ENCODE data around the gene C5orf58.
A peak's percentile ranks its signal among the peaks of the same experiment; 100 is the strongest.
"Not testable (repeated sequence)": the region's sequence is repeated elsewhere in the genome, so short reads cannot be mapped to it uniquely, and the experiment has no call there.

C5orf58 gene

GRCh38 chr5:170223906-170224305 is 8.9 kb upstream of the C5orf58 start:
- no peak for DNase-seq (ENCODE audit: low read depth)

GRCh38 chr5:170225326-170226128 is 7.3 kb upstream of the C5orf58 start:
- peak; percentile 66 for DNase-seq (ENCODE audit: low read depth)

DNA sequence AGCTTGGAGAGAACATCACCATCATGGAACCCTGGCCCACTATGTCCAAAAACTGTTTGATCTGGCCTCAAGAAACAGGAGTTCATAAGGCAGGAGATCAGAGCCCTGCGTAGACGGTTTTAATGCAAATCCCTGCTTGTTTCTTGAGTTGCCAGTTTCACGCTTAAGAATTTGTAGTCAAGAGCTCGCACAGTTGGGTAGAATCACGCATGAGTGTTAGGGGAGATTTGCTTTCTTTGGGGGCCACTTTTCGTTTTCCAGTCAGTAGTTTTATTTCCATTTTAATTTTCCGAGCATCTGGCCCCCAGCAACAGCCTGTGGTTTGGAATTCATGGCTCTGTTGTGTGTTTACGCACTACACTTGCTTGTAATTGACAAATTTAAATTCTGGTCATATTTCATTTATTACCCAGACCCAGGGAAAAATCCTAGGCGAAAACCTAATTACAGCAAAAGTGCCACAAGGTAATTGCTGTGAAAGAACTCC is 6.6 kb upstream of the C5orf58 start:
- no peak for DNase-seq (ENCODE audit: low read depth)

GRCh38 chr5:170226661-170227060 is 6.1 kb upstream of the C5orf58 start:
- DNase-seq (ENCODE audit: low read depth): no peak

GRCh38 chr5:170228762-170229435 is 3.9 kb upstream of the C5orf58 start:
- DNase-seq (ENCODE audit: low read depth): no peak

DNA sequence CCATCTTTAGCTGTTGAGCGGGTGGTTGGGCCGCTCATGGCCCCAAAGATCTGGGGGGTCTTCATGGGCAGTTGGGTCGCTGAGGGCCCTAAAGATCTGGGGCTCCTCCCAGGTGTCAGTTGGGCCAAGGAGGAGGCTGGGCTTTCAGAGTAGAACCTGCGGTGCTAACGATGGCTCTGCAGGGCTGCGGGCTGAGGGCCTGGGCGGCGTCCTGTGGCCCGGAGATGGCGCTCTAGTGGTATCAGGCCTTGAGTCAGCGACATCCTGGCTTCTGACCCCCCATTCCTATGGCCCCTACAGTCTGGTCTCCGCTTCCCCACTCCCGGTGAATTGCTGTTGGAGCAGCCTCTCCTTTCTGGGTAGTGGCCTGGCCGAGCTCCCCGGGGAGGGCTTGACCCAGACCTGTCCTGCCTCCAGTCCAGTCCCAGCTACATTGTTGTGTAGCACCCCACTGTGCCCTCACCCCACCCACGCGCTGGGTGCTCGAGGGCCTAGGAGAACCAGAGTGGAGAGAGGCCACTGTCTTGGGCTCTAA is 640 bp downstream of the C5orf58 start:
- DNase-seq (ENCODE audit: low read depth): no peak

DNA sequence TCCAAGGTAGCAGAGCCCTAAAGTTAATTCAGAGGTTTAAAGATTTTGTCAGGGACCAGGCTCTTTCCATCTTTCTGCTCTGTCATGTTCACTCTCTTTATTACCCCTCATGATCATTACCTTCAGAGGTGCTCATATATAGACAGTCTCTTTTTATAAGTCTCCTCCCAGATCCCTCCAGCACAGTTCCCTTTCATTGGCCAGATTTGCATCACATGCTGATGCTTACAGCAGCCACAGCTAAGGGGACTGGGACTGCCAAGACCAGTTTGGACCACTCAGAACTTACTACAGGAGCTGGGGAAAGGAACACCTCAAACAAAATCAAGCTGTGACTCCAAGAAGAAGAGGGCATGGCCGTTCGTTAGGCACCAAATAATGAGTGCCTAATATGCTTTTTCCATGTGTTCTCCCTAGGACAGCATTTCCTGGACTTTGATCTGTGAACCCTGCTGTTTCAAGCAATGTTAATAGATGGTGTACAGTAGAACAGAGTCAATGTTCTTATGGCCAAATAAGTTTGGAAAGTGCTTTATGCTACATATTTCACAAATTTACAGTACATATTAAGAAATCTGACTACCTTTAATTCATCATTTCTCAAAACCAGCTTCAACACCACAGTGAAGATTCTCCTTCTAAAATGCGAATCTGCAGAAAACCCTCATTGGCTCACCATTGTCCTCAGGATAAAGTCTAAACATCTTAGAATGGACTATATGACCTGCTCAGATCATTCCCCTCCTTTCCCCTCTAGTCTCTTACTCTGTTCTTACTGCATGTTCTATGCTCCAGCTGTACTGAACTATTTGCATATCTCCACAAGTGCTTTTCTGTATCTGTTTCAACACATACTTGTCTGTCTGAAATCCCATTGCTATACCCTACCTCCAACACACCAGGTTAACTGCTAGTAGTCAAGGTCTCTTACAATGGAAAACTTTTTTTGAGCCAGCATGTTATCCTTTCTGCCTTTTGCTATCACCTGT is 3.4 kb downstream of the C5orf58 start:
- no peak for DNase-seq (ENCODE audit: low read depth)

DNA sequence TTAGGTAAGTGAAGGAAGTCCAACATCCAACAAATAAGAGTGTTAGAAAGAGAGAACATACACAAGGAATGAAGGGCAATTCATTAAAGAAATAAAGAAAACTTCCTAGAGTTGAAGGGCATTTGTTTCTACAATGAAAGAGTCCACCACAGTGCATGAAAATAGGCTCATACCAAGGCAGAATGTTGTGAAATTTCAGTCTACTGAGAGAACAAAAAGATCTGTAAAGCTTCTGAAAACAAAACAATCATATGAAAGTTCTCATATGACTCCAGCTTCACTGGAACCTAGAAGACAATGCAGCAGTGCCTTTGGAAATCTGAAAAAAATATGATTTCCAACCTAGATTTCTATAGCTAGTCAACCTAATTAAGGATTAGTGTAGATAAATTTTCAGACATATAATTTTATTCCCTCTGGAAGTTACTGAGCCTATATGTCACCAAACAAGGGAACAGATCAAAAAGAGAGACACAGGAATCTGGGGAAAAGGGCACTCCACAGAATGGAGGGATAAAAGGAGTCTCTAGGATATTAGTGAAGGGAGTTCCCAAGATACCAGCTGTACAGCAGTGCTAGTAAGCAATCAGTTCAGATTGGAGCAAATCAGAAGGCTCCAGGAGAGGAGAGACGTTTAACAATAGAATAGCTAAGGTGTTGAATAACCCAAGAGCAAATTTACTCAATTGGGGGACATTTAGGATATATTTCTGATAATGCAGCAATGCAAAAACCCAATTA is 5.8 kb downstream of the C5orf58 start:
- no peak for DNase-seq (ENCODE audit: low read depth)

GRCh38 chr5:170245436-170245835 is 12.7 kb downstream of the C5orf58 start:
- DNase-seq (ENCODE audit: low read depth): not testable (repeated sequence)

DNA sequence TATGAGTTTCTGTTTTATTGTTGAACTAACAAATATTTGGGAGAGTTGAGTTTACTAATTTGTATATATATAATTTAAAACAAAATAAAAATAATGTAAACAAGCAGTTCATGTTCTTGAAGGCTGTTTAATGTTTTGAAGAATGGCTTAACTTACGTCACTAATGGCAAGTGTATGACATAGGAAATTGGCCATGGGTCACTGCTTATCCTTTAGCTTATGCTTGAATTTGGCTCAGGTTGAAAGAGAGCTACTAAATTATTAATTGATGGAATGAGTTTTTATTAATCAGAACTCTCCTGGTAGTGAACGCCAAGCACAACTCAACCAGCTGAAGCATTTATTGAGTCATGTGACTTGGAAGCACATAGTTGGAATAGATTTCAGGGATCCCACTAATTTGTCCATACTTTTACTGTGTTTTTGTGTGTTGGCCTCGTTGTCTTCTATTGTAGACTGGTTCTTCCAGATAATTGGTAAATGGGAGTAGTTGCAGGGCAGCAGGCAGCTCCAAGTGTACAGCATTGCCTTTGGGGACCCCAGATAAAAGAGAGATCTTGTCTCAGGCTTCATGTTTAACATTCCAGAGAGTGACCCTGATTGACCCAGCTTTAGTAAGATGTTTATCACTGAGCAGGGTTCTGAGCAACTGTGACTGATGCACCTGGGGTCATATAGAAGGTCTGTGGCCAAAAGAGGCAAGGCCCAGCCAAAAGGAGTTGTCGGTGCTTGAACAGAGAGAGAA is 13.5 kb downstream of the C5orf58 start:
- DNase-seq (ENCODE audit: low read depth): no peak

- DNase-seq (ENCODE audit: low read depth): no peak
These were observed 14.6 kb downstream of the C5orf58 start for GRCh38 chr5:170247363-170247762.

GRCh38 chr5:170248172-170248930 is 15.6 kb downstream of the C5orf58 start:
- DNase-seq (ENCODE audit: low read depth): no peak

DNA sequence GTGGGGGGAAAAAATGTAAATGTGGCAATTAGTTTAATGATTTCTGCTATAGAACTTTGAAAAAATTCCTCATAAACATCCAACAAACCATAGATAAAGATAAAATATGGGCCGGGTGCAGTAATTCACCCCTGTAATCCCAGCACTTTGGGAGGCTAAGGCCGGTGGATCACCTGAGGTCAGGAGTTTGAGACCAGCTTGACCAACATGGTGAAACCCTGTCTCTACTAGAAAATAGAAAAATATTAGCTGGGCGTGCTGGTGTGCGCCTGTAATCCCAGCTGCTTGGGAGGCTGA is 16.1 kb downstream of the C5orf58 start:
- not testable (repeated sequence) for DNase-seq (ENCODE audit: low read depth)

DNA sequence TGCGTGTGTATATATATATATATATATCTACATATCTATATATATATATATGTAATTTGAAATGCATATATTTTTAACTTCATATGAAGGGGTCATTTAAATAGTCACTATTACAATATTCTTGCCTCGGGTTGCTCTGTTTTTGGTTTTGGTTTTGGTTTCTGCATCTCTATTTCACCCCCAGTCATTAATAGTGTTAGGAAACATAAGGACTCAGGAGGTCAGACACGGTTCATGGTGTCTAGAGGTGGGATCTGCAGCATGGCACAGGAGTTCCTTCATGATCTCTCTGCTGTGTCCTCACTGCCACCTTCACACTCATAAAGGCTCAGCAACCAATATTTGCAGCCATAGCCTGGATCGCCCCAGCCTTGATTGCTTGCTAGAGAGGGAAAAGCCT is 16.6 kb downstream of the C5orf58 start:
- DNase-seq (ENCODE audit: low read depth): no peak

- no peak for DNase-seq (ENCODE audit: low read depth)
These were observed 18.1 kb downstream of the C5orf58 start for GRCh38 chr5:170250810-170251317.

DNA sequence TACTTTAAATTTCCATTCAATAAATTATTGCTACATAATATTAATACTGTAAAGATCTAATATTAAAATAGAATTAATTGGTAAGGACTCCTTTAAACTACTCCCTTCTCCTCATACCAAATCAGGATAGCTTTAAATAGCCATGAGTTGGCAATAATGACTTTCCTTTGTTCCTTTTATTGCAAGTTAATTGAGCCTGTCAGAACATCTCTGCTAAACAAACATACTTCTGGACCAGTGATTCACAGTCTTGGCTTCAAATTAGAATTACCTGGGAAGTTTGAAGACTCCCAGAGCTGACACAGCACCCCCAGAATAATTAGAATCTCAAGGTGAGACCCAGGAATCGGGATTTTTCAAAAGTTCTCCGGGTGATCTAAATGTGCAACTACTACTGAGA is 18.7 kb downstream of the C5orf58 start:
- DNase-seq (ENCODE audit: low read depth): no peak

GRCh38 chr5:170252109-170252508 is 19.3 kb downstream of the C5orf58 start:
- no peak for DNase-seq (ENCODE audit: low read depth)

DNA sequence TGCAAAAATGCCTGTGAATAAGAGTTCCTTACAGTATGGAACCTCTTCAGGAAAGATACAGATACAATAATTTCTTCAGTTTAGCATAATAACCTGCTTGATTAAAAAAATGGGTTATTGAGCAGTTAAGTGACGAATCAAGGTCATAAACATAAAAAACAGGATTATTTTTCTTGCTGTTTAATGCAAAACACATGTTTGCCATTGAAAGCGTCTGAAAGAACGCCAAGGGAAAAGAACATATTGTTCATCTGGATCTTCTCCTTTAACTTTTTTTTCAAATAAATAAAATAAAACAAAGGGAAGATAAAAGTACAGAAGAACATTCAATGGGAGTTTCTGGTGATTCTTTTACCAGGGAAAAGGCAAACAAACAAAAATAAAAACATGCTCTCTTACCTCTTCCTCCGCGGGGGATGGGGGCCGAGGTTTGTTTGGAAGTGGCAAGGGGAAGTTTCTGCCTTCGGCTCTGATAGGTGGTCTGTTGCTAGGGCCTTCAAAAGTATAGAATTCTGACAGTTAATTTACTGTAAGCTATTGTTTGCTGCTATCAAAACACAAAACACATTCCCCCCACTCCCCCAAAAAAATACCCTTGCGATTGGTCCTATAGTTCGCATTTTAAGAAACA is 20.1 kb downstream of the C5orf58 start:
- no peak for DNase-seq (ENCODE audit: low read depth)

GRCh38 chr5:170254056-170254455 is 21.3 kb downstream of the C5orf58 start:
- peak; percentile 54 for DNase-seq (ENCODE audit: low read depth)

All from activated gamma-delta T cell treated with anti-CD3 and anti-CD28 coated beads, Interleukin-2, amount 50 U/mL, for 16 hours (primary cell).